ENCODE measurements around the gene PCGF1.

DNA sequence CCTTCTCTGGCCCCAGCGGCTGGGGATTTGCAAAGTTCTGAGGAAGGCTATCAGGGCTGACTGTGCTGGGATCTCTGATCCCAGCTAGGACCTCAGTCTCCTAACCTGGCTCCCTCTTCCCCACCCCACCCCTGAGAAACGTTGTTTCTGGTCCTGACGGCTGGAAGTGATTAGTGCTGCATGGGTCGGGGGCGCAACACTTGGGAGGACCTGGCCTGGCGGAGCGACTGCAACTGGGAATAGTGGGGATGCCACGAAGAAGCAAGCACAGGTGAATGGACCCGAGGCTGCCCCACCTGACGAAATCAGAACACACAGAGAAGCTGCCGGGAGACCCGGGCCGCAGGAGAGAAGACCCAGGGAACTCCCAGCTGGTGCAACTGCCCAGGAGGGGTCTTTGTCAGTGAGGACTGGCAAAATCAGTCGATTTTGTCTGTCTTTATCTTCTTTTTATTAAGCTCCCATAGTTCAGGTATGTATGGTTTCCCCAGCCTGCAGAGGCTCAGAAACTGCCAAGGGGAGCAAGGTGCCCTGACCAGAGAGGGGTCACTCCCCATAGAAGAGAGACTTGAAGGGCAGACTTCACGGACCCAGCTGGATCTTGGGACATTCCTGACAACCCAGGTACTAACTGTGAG, 7.4 kb downstream of the PCGF1 start:
- no peak for TF ChIP-seq CTCF (IDR thresholded peaks at IDR 0.05)
- TF ChIP-seq POLR2A (IDR thresholded peaks at IDR 0.05), result no peak
